ENCODE data around the gene SUV39H2. TPM values are rescaled to one million over a fixed set of nuclear protein-coding genes. Genes with fewer than 3 reads are reported as not detected.

Gene SUV39H2
- total and polyA plus RNA-seq, 5 experiments from 2014 or later, result 2.8 to 8.6 (median 3.9) TPM

GRCh38 chr10:14945108-14945507 is 66.4 kb downstream of the SUV39H2 start:
- Mint-ChIP-seq H3K4me3 (no peak overlapping the region), H3K9me3 (no peaks in the 10 kb centered on the region), H3K4me1 (peaks cover 8 to 25% (median 17%) of the 10 kb centered on the region in 4 donors), H3K27ac (no peak overlapping the region), H3K27me3 (no peaks in the 10 kb centered on the region), H3K36me3 (peaks cover 0 to 80% (median 21%) of the 10 kb centered on the region in 3 donors)
- POLR2A ChIA-PET, result interaction anchor here (0.7 kb wide), 1 partner anchor 35 kb away, joined by 5 read pairs; no protein-coding TSS in a partner anchor
- no peak for DNase-seq
- ATAC-seq, result no peak

- H3K36me3 Mint-ChIP-seq, result peaks cover 0 to 67% (median 20%) of the 10 kb centered on the region in 3 donors
- DNase-seq, result no peak
- H3K27me3 Mint-ChIP-seq, result no peaks in the 10 kb centered on the region
- no peak for ATAC-seq
- H3K27ac Mint-ChIP-seq, result no peak overlapping the region
- H3K4me3 Mint-ChIP-seq, result no peak overlapping the region
- peaks cover 15 to 39% (median 32%) of the 10 kb centered on the region in 4 donors for H3K4me1 Mint-ChIP-seq
- no peaks in the 10 kb centered on the region for H3K9me3 Mint-ChIP-seq
- POLR2A ChIA-PET, result no interaction called here
Measured at GRCh38 chr10:14947268-14947667, 68.6 kb downstream of the SUV39H2 start.

- Mint-ChIP-seq H3K4me3 (no peak overlapping the region), H3K4me1 (peaks cover 18 to 50% (median 45%) of the 10 kb centered on the region in 4 donors), H3K9me3 (no peaks in the 10 kb centered on the region), H3K27me3 (no peaks in the 10 kb centered on the region), H3K36me3 (peaks cover 0 to 49% (median 16%) of the 10 kb centered on the region in 3 donors), H3K27ac (peak overlapping the region in 3 of 10 donors; percentile 5 to 74 (median 53))
- DNase-seq, result no peak
- ATAC-seq, result no peak
- POLR2A ChIA-PET, result interaction anchor here (1.5 kb wide), 1 partner anchor 10 kb away, joined by 3 read pairs; the partner anchor contains the start of gene MEIG1
Measured at GRCh38 chr10:14949291-14949690, 70.6 kb downstream of the SUV39H2 start.

DNA sequence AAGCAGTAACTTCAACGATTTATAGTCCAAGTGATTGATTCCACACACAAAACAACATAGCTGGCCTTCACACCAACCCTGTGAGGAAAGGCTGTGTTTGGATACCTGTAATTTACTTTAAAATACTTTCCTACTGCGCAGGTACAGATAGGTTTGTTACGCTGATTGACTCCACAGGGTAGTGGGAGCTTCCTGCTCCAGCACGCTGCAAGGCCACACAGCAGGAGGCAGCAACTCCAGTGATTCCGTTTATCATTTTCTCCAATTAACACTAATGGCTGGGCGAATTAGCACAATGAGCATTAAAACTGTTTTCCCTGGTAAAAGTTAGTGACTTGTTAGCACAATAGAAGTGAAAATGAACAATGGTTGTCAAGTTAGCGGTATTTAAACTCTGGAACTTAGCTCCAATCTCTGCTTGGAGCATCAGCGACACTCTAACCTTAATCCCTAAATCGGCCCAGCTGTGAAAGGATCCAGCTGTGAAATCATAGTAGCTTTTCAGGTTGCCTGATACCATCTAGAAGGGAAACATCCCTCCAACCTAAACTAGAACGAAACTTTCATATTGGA is 74.3 kb downstream of the SUV39H2 start:
- peaks cover 0 to 18% (median 6%) of the 10 kb centered on the region in 3 donors for H3K36me3 Mint-ChIP-seq
- peak in 3 of 10 donors; percentile 10 to 21 (median 17) for DNase-seq
- H3K4me3 Mint-ChIP-seq, result peak overlapping the region; percentile 87 to 96 (median 94)
- no peaks in the 10 kb centered on the region for H3K9me3 Mint-ChIP-seq
- POLR2A ChIA-PET, result interaction anchor here (0.7 to 2.1 kb wide), 7 partner anchors 10 to 1865 kb away, joined by 3 to 13 read pairs (median 4); partner anchors contain the start of genes CDNF, HSPA14, MSANTD7 and SUV39H2
- H3K4me1 Mint-ChIP-seq, result peaks cover 25 to 73% (median 67%) of the 10 kb centered on the region in 4 donors
- no peak for ATAC-seq
- H3K27me3 Mint-ChIP-seq, result no peaks in the 10 kb centered on the region
- H3K27ac Mint-ChIP-seq, result peak overlapping the region; percentile 91 to 98 (median 97)

- H3K27ac Mint-ChIP-seq, result peak overlapping the region; percentile 91 to 98 (median 97)
- ATAC-seq, result peak; percentile 49 to 63
- H3K4me3 Mint-ChIP-seq, result peak overlapping the region; percentile 87 to 96 (median 94)
- POLR2A ChIA-PET, result interaction anchor here (0.7 to 2.1 kb wide), 8 partner anchors 11 to 1864 kb away, joined by 3 to 13 read pairs (median 4); partner anchors contain the start of genes CDNF, HSPA14, MSANTD7 and SUV39H2
- H3K36me3 Mint-ChIP-seq, result peaks cover 0 to 13% (median 4%) of the 10 kb centered on the region in 3 donors
- peak in 1 of 10 donors; percentile 14 for DNase-seq
- no peaks in the 10 kb centered on the region for H3K27me3 Mint-ChIP-seq
- H3K9me3 Mint-ChIP-seq, result no peaks in the 10 kb centered on the region
- peaks cover 26 to 74% (median 69%) of the 10 kb centered on the region in 4 donors for H3K4me1 Mint-ChIP-seq
Measured at GRCh38 chr10:14953424-14954000, 74.8 kb downstream of the SUV39H2 start.

Other genes with a start within 250 kb of the SUV39H2 start
- gene FAM107B, start 104.0 kb upstream of the SUV39H2 start, total RNA-seq, result 100 to 1,000 TPM; 250 to 260 TPM
- gene FAM107B, start 104.0 kb upstream of the SUV39H2 start, polyA plus RNA-seq, result 100 to 1,000 TPM; 258 to 319 (median 276) TPM
- gene CDNF, start 40.8 kb upstream of the SUV39H2 start, total RNA-seq, result 1 to 10 TPM; 4.9 to 6.2 TPM
- 1 to 10 TPM; 1.4 to 2.6 (median 2.2) TPM for gene CDNF, start 40.8 kb upstream of the SUV39H2 start, polyA plus RNA-seq
- gene HSPA14, start 40.6 kb upstream of the SUV39H2 start, total RNA-seq, result 10 to 100 TPM; 16.7 to 18.1 TPM
- 10 to 100 TPM; 15.1 to 18.9 (median 17.6) TPM for gene HSPA14, start 40.6 kb upstream of the SUV39H2 start, polyA plus RNA-seq
- 10 to 100 TPM; 13.6 to 15.3 TPM for gene MSANTD7, start 40.6 kb upstream of the SUV39H2 start, total RNA-seq
- 1 to 10 TPM; 4.6 to 9.9 (median 9.2) TPM for gene MSANTD7, start 40.6 kb upstream of the SUV39H2 start, polyA plus RNA-seq
- 10 to 100 TPM; 24.0 to 32.4 TPM for gene DCLRE1C, start 75.2 kb downstream of the SUV39H2 start, total RNA-seq
- gene DCLRE1C, start 75.2 kb downstream of the SUV39H2 start, polyA plus RNA-seq, result 10 to 100 TPM; 15.8 to 20.5 (median 16.9) TPM
- gene MEIG1, start 80.5 kb downstream of the SUV39H2 start, total RNA-seq, result not detected
- gene MEIG1, start 80.5 kb downstream of the SUV39H2 start, polyA plus RNA-seq, result 1 to 10 TPM in 1 of 3 donors, under 1 TPM in 1, not detected in 1; 0.55 to 2.2 TPM
- gene OLAH, start 165.1 kb downstream of the SUV39H2 start, total RNA-seq, result not detected
- gene OLAH, start 165.1 kb downstream of the SUV39H2 start, polyA plus RNA-seq, result not detected
- 1 to 10 TPM in 1 of 2 experiments, not detected in 1; 1.2 TPM for gene ACBD7, start 209.9 kb downstream of the SUV39H2 start, total RNA-seq
- under 1 TPM in 1 of 3 donors, not detected in 2; 0.19 TPM for gene ACBD7, start 209.9 kb downstream of the SUV39H2 start, polyA plus RNA-seq
- gene RPP38, start 218.5 kb downstream of the SUV39H2 start, total RNA-seq, result 10 to 100 TPM; 15.0 to 15.5 TPM
- 10 to 100 TPM; 19.9 to 32.0 (median 21.3) TPM for gene RPP38, start 218.5 kb downstream of the SUV39H2 start, polyA plus RNA-seq

Measured in naive thymus-derived CD8-positive, alpha-beta T cell (primary cell).